Ammon's horn (tissue), 1 donor: ENCODE results near the gene CDH4.

Source experiments
- DNase-seq: peaks from one replicate; pipeline ENCODE4 v3.0.0-alpha.2; 2016; ENCODE audit warnings: low spot score

CDH4 gene

DNA sequence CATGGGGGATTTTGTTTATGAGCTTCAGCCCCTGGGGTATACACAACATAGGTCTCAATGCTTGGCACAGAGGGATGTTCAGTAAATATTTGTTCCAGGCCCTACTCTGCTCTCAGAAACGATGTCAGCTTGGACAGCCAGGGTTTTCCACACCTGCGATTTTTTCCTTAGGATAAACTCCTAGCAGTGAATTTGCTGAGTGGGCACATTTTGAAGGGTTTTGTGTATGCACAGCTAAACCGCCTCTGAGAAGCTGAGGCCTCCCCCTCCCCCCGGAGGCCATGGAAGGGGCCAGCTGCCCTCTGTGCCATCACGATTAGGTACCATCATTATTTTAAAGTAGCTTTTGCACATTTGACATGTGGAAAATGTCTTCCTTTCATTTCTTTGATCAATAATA, 614.1 kb downstream of the CDH4 start:
- DNase-seq = no peak

GRCh38 chr20:61868006-61868405, 615.9 kb downstream of the CDH4 start:
- no peak for DNase-seq

- no peak for DNase-seq
Measured at GRCh38 chr20:61868466-61869090, 616.5 kb downstream of the CDH4 start.

DNA sequence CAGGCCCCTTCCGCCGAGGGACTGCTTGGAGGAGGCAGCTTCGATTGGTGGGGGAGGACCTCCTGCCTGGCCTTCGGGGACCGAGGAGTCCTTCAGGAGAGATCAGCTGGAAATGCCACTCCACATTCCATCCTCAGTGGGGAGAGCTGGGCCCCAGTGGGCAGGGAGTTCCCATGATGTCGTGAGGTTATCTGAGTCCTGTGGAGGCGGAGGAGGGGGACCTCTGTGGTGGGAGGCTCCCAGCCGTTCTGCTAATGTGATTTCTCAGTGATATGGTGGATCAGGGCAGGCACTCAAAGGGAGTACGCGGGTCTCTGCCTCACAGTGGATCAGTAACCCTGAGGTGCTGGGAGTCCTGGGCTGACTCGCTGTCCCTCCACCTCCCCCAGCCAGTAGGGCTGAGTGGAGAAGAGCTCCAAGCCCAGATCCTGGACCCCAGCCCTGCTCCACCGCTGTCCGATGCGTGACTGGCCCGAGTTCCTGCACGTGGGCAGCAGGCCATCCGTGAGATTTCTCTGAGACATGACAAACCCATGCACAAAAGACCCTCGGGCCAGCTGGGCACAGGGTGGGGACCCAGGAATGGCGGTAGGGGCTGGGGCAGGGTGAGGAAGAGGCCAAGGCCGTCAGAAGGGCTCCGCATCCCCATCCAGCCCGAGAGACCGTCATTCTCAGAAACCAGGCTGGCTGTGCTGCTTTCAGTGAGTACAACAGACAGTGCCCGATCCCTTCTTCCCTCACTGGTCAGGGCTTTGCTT, 617.9 kb downstream of the CDH4 start:
- no peak for DNase-seq

GRCh38 chr20:61871160-61871559, 619.1 kb downstream of the CDH4 start:
- DNase-seq = no peak

- no peak for DNase-seq
Measured at GRCh38 chr20:61871913-61872312, 619.9 kb downstream of the CDH4 start.

DNA sequence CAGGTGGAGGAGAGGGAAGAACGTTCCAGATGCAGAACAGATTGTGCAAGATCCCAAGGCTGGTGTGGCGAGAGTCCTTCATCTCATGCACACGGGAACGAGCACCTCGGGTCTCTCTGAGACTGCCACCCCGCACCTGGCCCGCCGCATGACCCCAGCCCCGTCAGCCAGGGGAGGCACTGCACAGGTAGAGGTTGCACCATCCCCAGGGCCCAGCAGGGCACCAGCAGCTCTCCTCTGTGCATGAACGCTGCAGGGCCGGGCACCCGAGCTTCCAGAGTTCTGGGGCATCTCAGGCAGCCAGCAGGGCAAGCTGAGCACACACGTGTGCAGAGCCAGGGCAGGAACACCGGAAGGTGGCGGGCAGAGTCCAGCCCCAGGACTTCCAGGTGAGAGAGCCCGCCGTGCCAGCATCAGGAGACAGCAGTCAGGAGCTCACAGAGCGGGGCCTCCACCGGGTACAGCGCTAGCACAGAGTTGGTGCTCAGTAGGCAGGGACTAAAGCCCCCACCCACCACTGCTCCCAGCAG, 620.4 kb downstream of the CDH4 start:
- DNase-seq = no peak

- no peak for DNase-seq
Measured at GRCh38 chr20:61873651-61874420, 621.8 kb downstream of the CDH4 start.

DNA sequence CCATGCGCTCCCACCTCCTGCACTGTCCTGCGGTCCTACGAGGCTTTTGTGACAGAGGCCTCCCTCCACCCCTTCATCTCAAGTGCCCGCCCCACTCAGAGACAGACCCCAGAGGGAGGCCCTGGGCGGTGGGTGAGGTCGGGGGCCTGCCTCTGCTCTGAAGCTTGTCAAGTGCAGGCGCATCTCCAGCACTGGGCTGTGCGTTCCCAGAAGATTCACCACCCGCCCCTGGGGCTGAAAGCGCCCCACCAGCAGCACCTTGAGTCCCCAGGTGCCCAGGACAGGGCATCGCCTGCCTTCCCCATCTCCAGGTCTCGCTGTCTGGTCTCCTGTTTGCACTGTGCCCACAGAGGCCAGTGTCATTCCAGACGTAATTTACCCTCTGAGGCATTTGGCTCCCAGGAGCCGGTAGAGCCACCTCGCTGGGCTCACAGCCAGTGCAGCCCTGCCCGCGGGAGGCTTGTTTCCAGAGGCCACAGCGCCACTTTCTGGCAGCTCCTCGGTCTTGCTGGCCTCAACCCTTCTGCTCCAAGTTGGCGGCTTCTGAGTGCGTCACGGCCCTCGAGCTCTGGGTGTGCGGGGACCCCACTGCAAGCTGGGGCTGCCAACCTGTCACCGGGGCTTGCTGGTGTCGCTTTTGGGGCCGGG, 622.5 kb downstream of the CDH4 start:
- DNase-seq = peak; percentile 17

DNA sequence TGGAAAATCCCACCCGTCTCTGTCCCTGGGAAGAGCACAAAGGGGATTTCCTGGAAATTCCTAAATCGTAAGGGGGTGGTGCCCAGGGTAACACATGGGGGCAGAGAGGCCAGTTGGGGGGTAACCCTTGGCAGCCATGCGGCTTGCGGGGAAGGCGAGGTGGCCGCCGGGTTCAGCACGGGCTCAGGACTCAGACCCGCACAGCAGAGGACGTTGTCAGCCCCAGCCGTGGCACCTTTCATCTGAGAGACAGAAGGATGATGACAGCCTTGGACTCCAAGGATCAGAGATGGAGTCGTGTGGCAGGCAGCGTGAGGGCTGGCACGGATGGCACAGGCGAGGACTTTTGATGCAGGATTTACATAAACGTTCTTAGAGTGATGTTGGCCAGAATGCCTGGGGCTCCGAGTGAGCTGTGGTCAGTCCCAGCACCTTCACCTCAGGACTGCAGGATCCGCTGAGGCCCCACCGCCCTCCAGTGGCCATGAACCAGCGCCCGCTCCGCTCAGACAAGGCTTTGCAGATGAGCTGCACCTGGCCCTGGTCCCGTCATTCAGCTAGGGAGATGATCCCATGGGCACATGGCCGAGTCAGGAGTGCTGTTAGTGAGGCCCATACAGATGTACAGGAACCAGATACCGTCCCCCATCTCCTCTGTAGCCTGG, 623.3 kb downstream of the CDH4 start:
- DNase-seq = peak; percentile 77

GRCh38 chr20:61875996-61876395, 623.9 kb downstream of the CDH4 start:
- no peak for DNase-seq

- DNase-seq = no peak
Measured at GRCh38 chr20:61876952-61877728, 625.1 kb downstream of the CDH4 start.

- DNase-seq = no peak
Measured at GRCh38 chr20:61877776-61878477, 625.9 kb downstream of the CDH4 start.

GRCh38 chr20:61878478-61879302, 626.6 kb downstream of the CDH4 start:
- DNase-seq = no peak

DNA sequence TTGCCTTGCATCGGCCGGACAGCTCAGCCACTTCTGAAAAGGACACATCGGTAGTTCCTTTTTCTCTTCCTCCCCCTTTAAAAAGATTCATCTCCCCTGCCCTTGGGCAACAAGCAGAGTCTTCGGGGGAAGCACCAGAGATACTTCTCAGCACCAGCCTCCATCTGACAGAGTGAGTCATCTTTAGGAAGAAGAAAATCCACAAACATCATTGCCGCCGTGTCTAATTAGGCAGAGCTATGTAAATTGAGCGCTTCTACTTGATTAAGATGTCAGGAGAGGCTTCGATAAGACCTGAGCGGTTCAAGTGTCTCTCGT, 627.2 kb downstream of the CDH4 start:
- no peak for DNase-seq

DNA sequence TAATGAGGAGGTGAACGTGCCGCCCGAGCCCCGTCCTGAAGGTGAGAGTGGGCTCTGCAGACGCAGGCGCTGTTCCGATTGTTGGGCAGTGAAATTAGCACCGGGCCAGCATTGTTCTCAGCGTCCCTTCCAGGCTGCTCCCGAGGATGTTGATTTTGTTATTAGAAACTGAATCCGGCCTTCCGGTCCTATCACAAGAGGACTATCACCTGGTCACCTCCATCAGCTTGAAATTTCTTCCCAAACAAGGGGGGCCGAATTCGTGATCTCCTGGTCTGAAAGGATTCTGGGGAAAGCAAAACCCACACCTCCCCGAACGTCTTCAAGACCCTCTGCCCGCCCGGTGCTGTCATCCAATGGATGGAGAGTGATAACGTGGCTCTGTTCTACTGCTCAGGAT, 627.6 kb downstream of the CDH4 start:
- no peak for DNase-seq

DNA sequence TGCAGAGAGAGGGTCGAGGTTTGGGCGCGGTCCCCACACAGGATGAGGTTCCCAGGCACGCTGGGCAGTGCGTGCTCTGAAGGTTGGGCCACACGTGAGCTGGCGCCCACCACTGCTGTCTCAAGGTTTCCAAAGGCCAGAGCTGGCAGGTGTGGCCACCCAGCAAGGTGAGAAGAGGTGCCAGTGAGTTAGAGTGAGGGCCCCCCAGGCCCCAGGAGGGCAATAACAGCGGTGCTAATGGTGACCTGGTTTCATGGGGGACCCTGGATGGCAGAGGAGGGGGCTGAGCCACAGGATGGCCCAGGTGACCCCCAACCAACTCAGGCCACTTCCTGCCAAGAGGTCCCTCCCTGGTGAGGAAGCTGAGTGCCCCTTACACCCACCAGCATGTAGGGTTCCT, 628.6 kb downstream of the CDH4 start:
- no peak for DNase-seq

DNA sequence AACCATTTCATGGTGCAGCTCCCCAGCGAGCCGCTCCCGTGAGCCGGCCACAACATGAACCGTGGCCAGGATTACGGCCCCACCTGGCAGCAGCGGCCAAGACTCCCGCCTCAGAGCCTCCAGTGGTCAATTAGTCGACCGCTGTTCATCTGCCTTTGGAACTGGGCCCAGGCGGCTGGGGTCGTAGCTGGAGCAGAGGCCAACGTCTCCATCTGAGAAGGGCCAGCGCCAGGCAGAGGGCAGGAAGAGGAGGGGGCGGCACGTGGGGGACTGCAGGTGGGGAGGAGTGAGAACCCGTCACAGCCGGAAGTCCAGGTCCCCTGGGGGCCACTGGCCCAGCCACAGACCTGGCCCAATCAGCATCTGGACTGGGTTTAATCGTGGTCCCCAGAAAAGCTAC, 629.4 kb downstream of the CDH4 start:
- no peak for DNase-seq

- no peak for DNase-seq
Measured at GRCh38 chr20:61881861-61882260, 629.8 kb downstream of the CDH4 start.
